SKM-1 (cell line): ENCODE results near the gene KCTD2.
A peak's percentile ranks its signal among the peaks of the same experiment; 100 is the strongest.

Experiments used
- DNase-seq: peaks from one replicate; lab custom pipeline; 2025; ENCODE audit not compliant: unreplicated experiment; lab: John Stamatoyannopoulos, UW

Gene KCTD2

DNA sequence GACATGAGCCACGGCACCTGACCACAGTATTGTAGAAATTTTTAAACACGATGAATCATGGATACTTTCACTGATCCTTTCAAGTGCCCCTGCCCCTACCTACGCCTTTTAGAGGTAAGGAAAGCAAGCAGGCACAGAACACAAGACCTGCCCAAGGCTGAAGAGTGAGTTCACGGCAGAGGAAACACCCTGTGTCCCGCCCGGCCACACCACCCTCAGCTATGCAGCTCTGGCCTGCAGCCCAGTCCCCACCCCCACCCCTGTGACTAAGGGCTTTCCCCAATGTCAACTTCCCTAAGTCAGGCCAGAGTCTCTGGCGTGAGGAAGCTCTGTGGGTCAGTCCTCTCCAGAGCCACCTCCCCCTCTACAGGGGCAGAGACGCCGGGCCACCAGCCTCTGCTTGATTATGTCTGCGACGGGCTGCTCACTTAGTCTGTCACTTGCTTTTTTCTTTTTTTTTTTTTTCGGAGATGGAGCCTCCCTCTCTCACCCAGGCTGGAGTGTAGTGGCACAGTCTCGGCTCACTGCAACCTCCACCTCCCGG is 49.1 kb downstream of the KCTD2 start:
- DNase-seq = peak; percentile 92

DNA sequence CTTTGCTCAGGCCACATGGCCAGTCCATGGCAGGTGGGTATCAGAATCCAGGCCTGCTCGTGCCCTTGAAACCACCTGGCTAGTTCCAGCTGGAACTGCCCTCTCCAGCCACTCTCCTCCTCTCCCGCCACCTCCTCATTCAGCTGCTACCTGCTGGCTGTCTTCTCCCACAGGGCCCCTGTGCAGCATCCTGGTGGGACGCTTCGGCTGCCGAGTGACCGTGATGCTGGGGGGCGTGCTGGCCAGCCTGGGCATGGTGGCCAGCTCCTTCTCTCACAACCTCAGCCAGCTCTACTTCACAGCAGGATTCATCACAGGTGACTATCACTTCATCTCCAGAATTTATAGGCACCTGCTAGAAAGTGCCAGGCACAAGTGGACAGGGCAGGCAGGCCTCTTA is 50.8 kb downstream of the KCTD2 start:
- DNase-seq = no peak

DNA sequence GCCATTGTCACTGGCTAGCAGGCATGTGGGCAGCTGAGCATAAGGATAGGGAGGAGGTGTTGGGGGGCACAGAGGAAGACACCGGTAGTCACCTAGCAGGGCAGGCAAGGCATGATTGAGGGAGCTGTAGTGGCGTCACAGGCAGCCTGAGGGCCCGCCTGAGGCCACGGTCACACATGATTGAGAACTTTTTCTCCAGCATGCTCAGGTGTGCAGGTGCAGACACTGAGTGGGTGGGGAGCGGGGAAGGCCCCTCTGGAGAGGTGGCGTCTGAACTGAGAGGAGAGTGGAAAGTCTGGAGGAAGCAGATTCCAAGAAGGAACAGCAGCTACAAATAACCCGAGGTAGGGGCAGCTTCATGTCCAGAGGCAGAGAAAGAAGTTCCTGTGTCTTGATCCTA is 51.8 kb downstream of the KCTD2 start:
- DNase-seq = no peak

GRCh38 chr17:75099881-75100595 is 53.0 kb downstream of the KCTD2 start:
- DNase-seq = no peak

- DNase-seq = no peak
These were observed 55.4 kb downstream of the KCTD2 start for GRCh38 chr17:75102385-75102821.

DNA sequence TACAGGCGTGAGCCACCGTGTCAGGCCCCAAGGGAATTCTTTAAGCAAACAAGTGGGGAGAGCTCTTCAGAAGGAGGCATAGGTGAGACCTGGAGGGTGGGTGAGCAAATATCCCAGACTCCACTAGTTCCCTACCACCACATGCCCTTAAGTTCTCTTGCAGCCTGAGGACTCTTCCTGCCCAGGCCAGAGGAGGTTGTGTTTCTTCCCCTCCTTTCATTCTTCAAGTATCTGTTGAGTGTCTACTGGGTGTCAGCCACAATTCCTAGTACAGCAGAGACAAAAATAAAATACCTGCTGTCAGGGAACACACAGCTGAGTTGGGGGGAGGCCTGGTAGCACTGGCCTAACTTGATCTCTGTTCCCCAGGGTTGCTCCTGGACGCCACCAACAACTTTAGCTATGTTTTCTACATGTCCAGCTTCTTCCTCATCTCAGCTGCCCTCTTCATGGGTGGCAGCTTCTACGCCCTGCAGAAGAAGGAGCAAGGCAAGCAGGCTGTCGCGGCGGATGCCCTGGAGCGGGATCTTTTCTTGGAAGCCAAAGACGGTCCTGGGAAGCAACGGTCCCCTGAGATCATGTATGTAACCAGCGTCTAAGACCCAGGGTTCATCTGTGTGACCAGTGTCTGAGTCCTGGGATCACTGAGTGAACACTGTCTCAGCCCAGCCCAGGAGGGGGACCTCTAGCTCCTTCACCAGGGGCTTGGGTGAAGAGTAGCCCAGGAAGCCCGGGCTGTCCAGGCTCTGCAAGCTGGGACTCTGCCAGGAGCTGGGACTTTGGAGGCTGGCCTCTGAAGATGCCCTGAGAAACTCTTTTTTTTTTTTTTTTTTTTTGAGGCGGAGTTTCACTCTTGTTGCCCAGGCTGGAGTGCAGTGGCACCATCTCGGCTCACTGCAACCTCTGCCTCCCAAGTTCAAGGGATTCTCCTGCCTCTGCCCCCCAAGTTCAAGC is 56.9 kb downstream of the KCTD2 start:
- no peak for DNase-seq

DNA sequence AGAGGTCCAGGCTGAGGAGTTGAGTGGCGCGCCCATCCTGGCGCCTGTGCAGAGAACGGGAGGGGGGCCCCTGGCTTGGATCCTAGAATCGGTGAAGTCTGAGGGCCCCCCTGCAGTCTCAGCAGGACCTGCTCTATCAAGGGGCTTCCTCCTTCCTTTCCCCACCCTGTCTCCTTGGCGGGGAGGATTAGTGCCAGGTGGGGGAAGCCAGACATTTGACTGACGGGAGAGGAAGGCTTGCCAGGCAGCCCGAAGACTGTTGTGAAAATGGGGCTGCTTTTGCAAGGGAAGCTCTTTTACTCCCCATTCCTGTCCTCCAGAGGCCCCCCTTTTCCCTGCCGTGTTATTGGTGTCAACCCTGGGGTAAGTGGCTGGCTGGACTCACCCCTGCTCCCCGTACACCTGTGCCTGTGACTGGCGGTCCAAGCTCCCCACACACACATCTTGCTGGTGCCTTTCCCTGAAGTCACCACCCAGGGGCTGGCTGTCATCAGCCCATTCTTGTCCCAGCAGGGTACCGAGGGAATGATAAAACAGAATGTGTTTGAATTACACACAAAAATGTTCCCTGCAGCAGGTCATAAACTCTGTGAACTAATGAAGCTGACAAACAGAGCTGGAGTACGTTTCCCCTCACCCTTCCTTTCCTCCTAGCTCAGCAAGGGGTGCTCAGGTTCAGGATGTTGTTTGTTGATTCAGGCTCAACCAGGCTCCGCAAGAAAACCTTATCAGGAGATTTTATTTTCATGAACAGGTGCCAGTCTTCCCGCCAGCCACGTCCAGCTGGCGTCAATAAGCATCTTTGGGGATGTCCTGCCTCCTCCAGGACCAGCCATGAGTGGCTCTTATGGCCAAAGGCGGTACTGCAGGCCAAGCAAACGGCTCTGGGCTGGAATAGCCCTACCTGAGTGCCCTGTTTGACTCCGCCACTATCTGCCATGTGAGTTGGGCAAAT is 58.4 kb downstream of the KCTD2 start:
- no peak for DNase-seq

- DNase-seq = no peak
These were observed 61.2 kb downstream of the KCTD2 start for GRCh38 chr17:75108193-75108592.

DNA sequence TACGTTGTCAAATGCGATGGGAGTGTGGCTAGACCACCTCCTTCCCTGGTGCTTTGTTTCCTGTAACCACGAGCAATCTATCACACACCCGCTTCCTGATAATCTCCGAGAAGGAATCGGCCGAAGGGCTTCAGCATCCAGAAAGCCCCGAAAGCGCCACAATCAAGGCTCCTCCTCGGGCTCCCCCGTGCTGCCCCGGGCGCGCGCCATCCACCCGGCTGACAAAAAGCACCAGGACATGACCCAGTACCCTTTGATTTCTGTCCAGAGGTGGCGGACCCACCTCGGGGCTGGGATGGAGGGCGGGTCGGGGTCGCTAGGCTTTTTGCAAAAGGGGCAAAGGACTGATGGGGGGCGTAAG is 62.0 kb downstream of the KCTD2 start:
- DNase-seq = no peak

- DNase-seq = peak; percentile 86
These were observed 62.6 kb downstream of the KCTD2 start, which contains the start of gene ARMC7 for GRCh38 chr17:75109407-75110233. Gene ARMC7 (plus strand): TSS chr17:75109969. CDS start chr17:75110289, 320 bp downstream.

- no peak for DNase-seq
These were observed 63.4 kb downstream of the KCTD2 start for GRCh38 chr17:75110234-75110937.

GRCh38 chr17:75111777-75112335 is 64.8 kb downstream of the KCTD2 start:
- no peak for DNase-seq

DNA sequence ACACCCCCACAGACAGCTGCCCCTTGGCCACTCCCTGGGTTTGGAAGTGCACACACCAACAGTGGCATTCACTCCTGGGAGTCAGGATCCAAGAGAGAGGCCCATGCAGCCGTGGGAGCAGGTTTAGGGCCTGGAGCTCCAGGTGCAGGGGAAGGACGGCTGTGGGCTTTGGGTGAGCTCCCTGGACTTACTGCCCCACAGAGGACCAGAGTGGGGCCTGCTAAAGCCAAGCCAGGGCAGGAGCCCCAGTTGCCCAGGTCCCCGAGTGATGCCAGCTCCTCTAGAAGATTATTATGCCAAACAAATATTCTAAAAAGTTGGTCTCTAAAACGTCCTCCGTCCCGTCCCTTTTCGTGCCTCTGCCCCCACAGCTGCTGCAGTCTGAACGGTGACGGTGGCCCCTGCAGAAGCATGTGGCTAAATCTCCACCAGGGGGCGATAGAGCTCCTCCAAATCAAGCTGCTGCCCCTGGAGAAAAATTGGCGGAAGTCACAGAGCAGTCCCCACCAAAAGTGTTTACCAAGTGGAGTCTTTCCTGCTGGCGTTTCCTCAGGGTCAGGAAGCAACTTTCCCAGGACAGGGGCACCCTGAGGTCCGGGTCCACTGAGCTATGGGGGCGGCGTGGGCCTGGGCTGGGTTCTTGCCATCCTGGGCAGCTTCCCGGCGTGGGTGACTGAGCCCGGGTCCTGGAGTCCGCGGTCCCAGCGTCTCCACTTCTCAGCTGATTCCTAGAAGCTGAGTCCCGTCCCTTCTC is 67.0 kb downstream of the KCTD2 start:
- DNase-seq = peak; percentile 90

DNA sequence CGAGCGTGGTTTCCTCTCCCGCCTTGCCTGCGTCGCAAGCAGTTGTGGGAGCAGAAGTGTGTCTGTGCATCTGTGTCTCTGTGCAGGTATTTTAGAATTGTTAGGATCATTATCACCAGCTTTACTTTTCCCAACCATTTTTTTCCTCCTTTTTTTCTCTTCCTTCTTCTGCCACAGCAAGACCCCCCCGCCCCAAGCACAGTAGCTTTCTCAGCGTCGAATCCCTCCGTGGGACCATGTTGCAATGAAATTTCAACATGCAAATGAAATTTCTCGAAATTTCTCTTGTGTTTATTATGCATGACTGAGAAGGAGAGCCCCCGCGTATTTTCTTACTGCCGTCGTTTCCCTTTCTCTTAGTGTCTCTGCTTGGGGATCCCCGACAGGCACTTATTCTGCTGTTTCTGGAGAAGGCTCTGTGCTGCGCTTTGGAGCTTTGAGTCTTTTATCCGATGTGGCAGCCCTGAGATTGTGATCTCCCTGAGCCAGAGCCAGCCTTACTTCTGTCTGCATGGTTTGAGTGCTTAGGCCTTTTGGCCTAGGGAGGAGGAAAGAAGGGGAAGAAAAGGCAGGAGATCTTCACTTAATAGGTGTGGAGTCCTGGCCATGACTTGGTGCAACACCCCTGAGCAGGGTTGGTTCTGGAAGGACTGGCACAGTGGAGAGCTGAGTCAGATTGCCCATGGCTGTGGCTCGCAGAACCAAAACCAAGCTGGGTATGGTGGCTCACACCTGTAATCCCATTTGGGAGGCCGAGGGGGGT is 67.7 kb downstream of the KCTD2 start:
- DNase-seq = no peak
